ENCODE data around the gene SAA2.
"Not testable (repeated sequence)": the region's sequence is repeated elsewhere in the genome, so short reads cannot be mapped to it uniquely, and the experiment has no call there.

The SAA2 gene

DNA sequence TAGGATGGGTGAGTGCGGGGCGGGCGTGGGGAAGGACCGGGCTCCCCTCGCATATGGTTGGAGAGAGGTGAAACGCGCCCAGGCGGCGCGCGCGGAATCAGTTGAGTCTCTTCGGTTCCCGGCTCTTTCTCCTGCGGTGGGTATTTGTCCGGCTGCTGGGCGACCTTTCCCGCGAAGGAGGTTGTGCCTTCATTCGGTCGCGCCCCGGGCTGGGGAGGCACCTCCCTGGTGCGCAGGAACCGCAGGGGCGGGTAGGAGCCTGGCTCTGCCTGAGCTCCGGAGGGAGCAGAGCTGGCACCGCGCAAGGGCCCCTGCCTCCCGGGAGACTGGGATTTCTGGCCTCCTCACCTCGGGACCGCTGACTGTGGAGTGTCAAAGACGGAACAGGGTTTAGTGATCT is 39.4 kb downstream of the SAA2 start:
- DNase-seq (ENCODE audit: low read depth) = no peak
- H3K4me3 ChIP-seq (ENCODE audit: low read depth, low read length) = no peak overlapping the region
- TF ChIP-seq, protein P1, sequence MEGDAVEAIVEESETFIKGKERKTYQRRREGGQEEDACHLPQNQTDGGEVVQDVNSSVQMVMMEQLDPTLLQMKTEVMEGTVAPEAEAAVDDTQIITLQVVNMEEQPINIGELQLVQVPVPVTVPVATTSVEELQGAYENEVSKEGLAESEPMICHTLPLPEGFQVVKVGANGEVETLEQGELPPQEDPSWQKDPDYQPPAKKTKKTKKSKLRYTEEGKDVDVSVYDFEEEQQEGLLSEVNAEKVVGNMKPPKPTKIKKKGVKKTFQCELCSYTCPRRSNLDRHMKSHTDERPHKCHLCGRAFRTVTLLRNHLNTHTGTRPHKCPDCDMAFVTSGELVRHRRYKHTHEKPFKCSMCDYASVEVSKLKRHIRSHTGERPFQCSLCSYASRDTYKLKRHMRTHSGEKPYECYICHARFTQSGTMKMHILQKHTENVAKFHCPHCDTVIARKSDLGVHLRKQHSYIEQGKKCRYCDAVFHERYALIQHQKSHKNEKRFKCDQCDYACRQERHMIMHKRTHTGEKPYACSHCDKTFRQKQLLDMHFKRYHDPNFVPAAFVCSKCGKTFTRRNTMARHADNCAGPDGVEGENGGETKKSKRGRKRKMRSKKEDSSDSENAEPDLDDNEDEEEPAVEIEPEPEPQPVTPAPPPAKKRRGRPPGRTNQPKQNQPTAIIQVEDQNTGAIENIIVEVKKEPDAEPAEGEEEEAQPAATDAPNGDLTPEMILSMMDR (IDR thresholded peaks at IDR 0.05; ENCODE audit: low read depth, low read length, missing control alignments) = no peak

DNA sequence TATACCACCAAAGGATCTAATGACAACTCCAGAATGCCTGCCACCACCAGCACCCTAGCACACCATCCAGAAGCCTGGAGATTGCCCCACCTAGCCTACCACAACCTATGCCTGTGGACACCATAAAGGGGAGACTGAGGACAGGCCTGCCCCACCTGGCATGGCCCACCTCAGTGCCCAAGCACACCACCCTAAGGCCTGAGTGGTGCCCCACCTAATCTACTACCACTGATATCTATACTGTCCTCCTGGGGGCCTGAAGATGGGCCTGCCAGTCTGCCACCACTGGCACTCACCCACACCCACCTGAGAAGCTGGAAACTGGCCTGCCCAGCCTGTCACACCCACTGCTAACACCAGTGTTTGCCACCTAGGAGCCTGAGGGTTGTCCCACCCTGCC is 43.7 kb downstream of the SAA2 start:
- TF ChIP-seq, protein P1 (IDR thresholded peaks at IDR 0.05; ENCODE audit: low read depth, low read length, missing control alignments) = no peak
- H3K4me3 ChIP-seq (ENCODE audit: low read depth, low read length) = no peak overlapping the region

DNA sequence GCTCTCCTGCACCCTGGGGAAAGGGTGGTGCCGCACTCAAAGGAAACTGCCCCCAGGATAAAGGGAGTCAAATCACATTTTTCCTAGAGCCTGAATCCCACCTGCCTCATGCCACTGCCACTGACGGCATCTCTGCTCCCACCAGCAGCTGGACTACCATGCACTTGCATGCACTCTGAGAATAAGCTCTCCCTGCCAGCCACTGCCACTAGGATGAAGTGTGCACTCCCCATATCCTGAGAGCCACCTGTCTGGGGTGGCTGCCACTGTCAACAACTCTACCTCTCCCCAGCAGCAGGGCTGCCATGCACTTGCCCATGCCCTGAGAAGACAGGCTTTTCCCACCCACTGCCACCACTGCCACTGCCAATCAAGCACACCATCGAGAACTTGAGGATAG is 44.2 kb downstream of the SAA2 start:
- no peak overlapping the region for H3K4me3 ChIP-seq (ENCODE audit: low read depth, low read length)
- DNase-seq (ENCODE audit: low read depth) = no peak
- TF ChIP-seq, protein P1 (IDR thresholded peaks at IDR 0.05; ENCODE audit: low read depth, low read length, missing control alignments) = no peak

More for the DNA sequence above, 43.7 kb downstream of the SAA2 start:
- no peak for DNase-seq (ENCODE audit: low read depth)

DNA sequence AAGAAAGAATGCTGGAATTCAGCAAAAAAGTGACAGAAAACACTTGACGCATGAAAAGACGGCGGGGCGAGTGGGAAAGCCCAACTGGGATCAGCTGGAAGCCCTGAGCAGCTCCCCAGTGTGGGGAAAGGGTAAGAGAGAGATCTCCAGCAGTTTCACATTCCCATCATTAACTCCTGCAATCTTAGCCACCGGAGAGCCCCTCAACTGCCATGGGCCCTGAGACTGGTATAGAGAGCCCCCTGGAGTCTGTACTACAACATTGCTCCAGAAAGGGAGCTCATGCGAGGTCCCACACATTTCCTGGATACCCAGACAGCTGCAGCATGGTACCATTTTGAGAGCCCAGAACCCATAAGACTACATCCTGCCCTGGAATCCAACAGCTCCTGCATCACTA is 44.7 kb downstream of the SAA2 start:
- TF ChIP-seq, protein P1 (IDR thresholded peaks at IDR 0.05; ENCODE audit: low read depth, low read length, missing control alignments) = peak; percentile 73
- DNase-seq (ENCODE audit: low read depth) = no peak
- no peak overlapping the region for H3K4me3 ChIP-seq (ENCODE audit: low read depth, low read length)

DNA sequence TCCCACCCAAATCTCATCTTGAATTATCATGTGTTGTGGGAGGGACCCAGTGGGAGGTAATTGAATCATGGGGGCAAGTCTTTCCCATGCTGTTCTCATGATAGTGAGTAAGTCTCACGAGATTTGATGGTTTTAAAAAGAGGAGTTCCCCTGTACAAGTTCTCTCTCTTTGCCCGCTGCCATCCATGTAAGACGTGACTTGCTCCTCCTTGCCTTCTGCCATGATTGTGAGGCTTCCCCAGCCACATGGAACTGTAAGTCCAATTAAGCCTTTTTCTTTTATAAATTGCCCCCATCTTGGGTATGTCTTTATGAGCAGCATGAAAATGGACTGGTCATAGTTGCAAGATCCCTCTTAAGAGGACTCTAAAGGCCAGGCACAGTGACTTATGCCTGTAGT is 50.7 kb downstream of the SAA2 start:
- not testable (repeated sequence) for H3K4me3 ChIP-seq (ENCODE audit: low read depth, low read length); DNase-seq (ENCODE audit: low read depth)

DNA sequence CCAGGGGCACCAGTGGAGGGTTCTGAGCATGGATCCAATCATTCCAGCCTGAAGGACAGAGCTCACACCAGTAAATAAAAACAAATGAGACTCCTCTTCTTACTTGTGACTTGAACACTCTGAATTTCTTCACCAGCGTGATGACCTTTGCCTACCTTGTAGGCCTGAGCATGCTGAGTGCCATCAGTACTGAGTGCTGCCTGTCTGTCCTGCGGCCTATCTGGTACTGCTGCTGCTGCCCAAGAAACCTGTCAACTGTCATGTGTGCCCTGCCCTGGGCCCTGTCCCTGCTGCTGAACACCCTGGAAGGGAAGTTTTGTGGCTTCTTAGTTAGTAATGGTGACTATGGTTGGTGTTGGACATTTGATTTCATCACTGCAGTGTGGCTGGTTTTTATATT is 51.9 kb downstream of the SAA2 start:
- no peak for DNase-seq (ENCODE audit: low read depth)
- TF ChIP-seq, protein P1 (IDR thresholded peaks at IDR 0.05; ENCODE audit: low read depth, low read length, missing control alignments) = no peak
- H3K4me3 ChIP-seq (ENCODE audit: low read depth, low read length) = no peak overlapping the region
